Activated CD8-positive, alpha-beta memory T cell treated with anti-CD3 and anti-CD28 coated beads for 36 hours (primary cell): ENCODE results near the gene CD3G. TPM values are rescaled to one million over a fixed set of nuclear protein-coding genes. Genes with fewer than 3 reads are reported as not detected.

ENCODE experiments used
- CTCF ChIA-PET: fragments of 350-600 bp; sonication (Branson Sonifier 250); formaldehyde crosslinking; loops from one replicate; lab custom pipeline; 2021; ENCODE audit warnings: antibody characterized with exemption; lab: Charles Lee
- POLR2A ChIA-PET: fragments of 350-600 bp; sonication (Branson Sonifier 250); formaldehyde crosslinking; loops from one replicate; lab custom pipeline; 2021; ENCODE audit warnings: antibody characterized with exemption; lab: Charles Lee
- total RNA-seq, 2 experiments: library from RNA; stranded (reverse); gene quantifications; one replicate each; pipeline ENCODE4 v1.2.3, GENCODE V29; 2021

The CD3G gene
- total RNA-seq, 2 experiments from 2014 or later: 145 to 146 TPM

- ChIA-PET POLR2A (interaction anchor here (0.5 to 1.5 kb wide), 3 partner anchors 34 to 46 kb away, joined by 3 to 7 read pairs (median 3); no protein-coding TSS in a partner anchor), CTCF (interaction anchor here (0.6 to 1.6 kb wide), 6 partner anchors 11 to 107 kb away, joined by 3 to 6 read pairs (median 4); no protein-coding TSS in a partner anchor)
These were observed 57.2 kb downstream of the CD3G start, which contains the start of gene ATP5MG for GRCh38 chr11:118401151-118401879. Gene ATP5MG, plus strand, starts transcription at chr11:118401606. Its CDS starts 60 bp downstream, at chr11:118401666.

- ChIA-PET CTCF (interaction anchor here (0.6 to 1.3 kb wide), 6 partner anchors 10 to 193 kb away, joined by 3 to 6 read pairs (median 3); no protein-coding TSS in a partner anchor), POLR2A (interaction anchor here (0.5 to 1.5 kb wide), 4 partner anchors 33 to 46 kb away, joined by 3 to 7 read pairs (median 3); partner anchors contain the start of gene UBE4A)
These were observed 57.9 kb downstream of the CD3G start for GRCh38 chr11:118401880-118402590.

GRCh38 chr11:118402594-118402993, 58.5 kb downstream of the CD3G start:
- ChIA-PET CTCF (interaction anchor here (0.8 to 1.3 kb wide), 5 partner anchors 10 to 192 kb away, joined by 3 to 6 read pairs (median 3); no protein-coding TSS in a partner anchor), POLR2A (interaction anchor here (0.7 to 1.5 kb wide), 2 partner anchors 33 to 43 kb away, joined by 3 to 7 read pairs; partner anchors contain the start of gene UBE4A)

Other genes with a start within 250 kb of the CD3G start
- under 1 TPM; 0.19 to 0.29 TPM for gene SCN4B, start 191.5 kb upstream of the CD3G start, total RNA-seq
- not detected for gene SCN2B, start 167.7 kb upstream of the CD3G start, total RNA-seq
- 100 to 1,000 TPM; 300 to 305 TPM for gene JAML, start 119.3 kb upstream of the CD3G start, total RNA-seq
- 10 to 100 TPM; 83.9 to 84.1 TPM for gene MPZL3, start 92.0 kb upstream of the CD3G start, total RNA-seq
- 1 to 10 TPM; 6.1 to 7.8 TPM for gene MPZL2, start 80.0 kb upstream of the CD3G start, total RNA-seq
- 100 to 1,000 TPM; 491 to 500 TPM for gene CD3E, start 39.6 kb upstream of the CD3G start, total RNA-seq
- 100 to 1,000 TPM; 407 to 417 TPM for gene CD3D, start 1.6 kb upstream of the CD3G start, total RNA-seq
- gene UBE4A, start 15.3 kb downstream of the CD3G start, total RNA-seq: 10 to 100 TPM; 54.0 to 55.7 TPM
- gene ATP5MG, start 57.3 kb downstream of the CD3G start, total RNA-seq: 100 to 1,000 TPM; 279 to 296 TPM
- gene KMT2A, start 92.1 kb downstream of the CD3G start, total RNA-seq: 10 to 100 TPM; 66.5 to 67.6 TPM
- gene TTC36, start 183.1 kb downstream of the CD3G start, total RNA-seq: under 1 TPM; 0.38 to 0.52 TPM
- gene TMEM25, start 186.8 kb downstream of the CD3G start, total RNA-seq: 1 to 10 TPM; 8.9 to 9.6 TPM
- 10 to 100 TPM; 21.9 to 22.3 TPM for gene IFT46, start 221.6 kb downstream of the CD3G start, total RNA-seq
- 100 to 1,000 TPM; 146 to 148 TPM for gene ARCN1, start 228.1 kb downstream of the CD3G start, total RNA-seq